HG02588 (cell line): ENCODE results near the gene HBD.
"Not testable (repeated sequence)": the region's sequence is repeated elsewhere in the genome, so short reads cannot be mapped to it uniquely, and the experiment has no call there.

Source experiments
- ATAC-seq: cut with Tn5 transposase; IDR thresholded peaks from one replicate; pipeline ENCODE4 v1.9.1; 2021; ENCODE audit warnings: mild to moderate bottlenecking, moderate library complexity; ENCODE audit not compliant: unreplicated experiment

The HBD gene

GRCh38 chr11:5234381-5234834, at the start of gene HBD:
Gene HBD, minus strand, starts transcription at chr11:5234483. Its CDS starts 50 bp downstream, at chr11:5234433.
- ATAC-seq = peak; percentile 60

GRCh38 chr11:5283882-5284281, 49.6 kb upstream of the HBD start:
- no peak for ATAC-seq

- no peak for ATAC-seq
Observed at GRCh38 chr11:5283086-5283485, 48.8 kb upstream of the HBD start.

GRCh38 chr11:5282628-5283027, 48.3 kb upstream of the HBD start:
- no peak for ATAC-seq

- ATAC-seq = no peak
Observed at GRCh38 chr11:5281596-5281995, 47.3 kb upstream of the HBD start.

- peak; percentile 91 for ATAC-seq
Observed at GRCh38 chr11:5280582-5281102, 46.4 kb upstream of the HBD start.

- no peak for ATAC-seq
Observed at GRCh38 chr11:5279471-5280090, 45.3 kb upstream of the HBD start.

GRCh38 chr11:5277807-5278382, 43.6 kb upstream of the HBD start:
- ATAC-seq = no peak

- no peak for ATAC-seq
Observed at GRCh38 chr11:5276697-5277096, 42.4 kb upstream of the HBD start.

GRCh38 chr11:5275369-5276110, 41.3 kb upstream of the HBD start:
- ATAC-seq = no peak

- no peak for ATAC-seq
Observed at GRCh38 chr11:5274395-5274794, 40.1 kb upstream of the HBD start.

- no peak for ATAC-seq
Observed at GRCh38 chr11:5272395-5273017, 38.2 kb upstream of the HBD start.

- ATAC-seq = no peak
Observed at GRCh38 chr11:5269715-5270147, 35.4 kb upstream of the HBD start, which contains the start of gene HBE1. Gene HBE1, minus strand, starts transcription at chr11:5269945. Its CDS starts 55 bp downstream, at chr11:5269890.

GRCh38 chr11:5267033-5267563, 32.8 kb upstream of the HBD start:
- no peak for ATAC-seq

GRCh38 chr11:5266609-5267008, 32.3 kb upstream of the HBD start:
- no peak for ATAC-seq

GRCh38 chr11:5265832-5266231, 31.5 kb upstream of the HBD start:
- no peak for ATAC-seq

GRCh38 chr11:5258543-5259262, 24.4 kb upstream of the HBD start:
- no peak for ATAC-seq

GRCh38 chr11:5257296-5257695, 23.0 kb upstream of the HBD start:
- ATAC-seq = no peak

GRCh38 chr11:5254646-5255413, 20.5 kb upstream of the HBD start, which contains the start of gene HBG2:
Gene HBG2, minus strand, starts transcription at chr11:5254781. Its CDS starts 53 bp downstream, at chr11:5254728.
- not testable (repeated sequence) for ATAC-seq
